G401 (cell line): ENCODE measurements around the gene SASH1. TPM values are rescaled to one million over a fixed set of nuclear protein-coding genes. Genes with fewer than 3 reads are reported as not detected.

Experiments
- DNase-seq: peaks from one replicate; pipeline ENCODE4 v3.0.0-alpha.2; 2015; ENCODE audit warnings: low spot score
- in situ Hi-C: cut with HindIII; loops from 2 replicates; pipeline ENCODE4 v1.10.0; 2016; ENCODE audit warnings: low sequenced_read_pairs, mixed read lengths
- total RNA-seq: library from RNA; depleted of rRNA; stranded (reverse); fragments of >200 nt; shearing (Covaris generic); gene quantifications from 2 replicates; pipeline ENCODE4 v1.2.3, GENCODE V29; 2014

The SASH1 gene
- total RNA-seq, 1 experiment from 2014 or later, result 4.6 TPM

- in situ Hi-C loops, result no loop called here
- no peak for DNase-seq
These were observed 161.1 kb downstream of the SASH1 start for GRCh38 chr6:148503703-148504102.

GRCh38 chr6:148507774-148508173 lies 165.1 kb downstream of the SASH1 start:
- no peak for DNase-seq
- in situ Hi-C loops, result no loop called here

- in situ Hi-C loops, result no loop called here
- DNase-seq, result peak; percentile 20
These were observed 165.9 kb downstream of the SASH1 start for GRCh38 chr6:148508401-148509041.

GRCh38 chr6:148509119-148509799 lies 166.6 kb downstream of the SASH1 start:
- in situ Hi-C loops, result no loop called here
- no peak for DNase-seq

DNA sequence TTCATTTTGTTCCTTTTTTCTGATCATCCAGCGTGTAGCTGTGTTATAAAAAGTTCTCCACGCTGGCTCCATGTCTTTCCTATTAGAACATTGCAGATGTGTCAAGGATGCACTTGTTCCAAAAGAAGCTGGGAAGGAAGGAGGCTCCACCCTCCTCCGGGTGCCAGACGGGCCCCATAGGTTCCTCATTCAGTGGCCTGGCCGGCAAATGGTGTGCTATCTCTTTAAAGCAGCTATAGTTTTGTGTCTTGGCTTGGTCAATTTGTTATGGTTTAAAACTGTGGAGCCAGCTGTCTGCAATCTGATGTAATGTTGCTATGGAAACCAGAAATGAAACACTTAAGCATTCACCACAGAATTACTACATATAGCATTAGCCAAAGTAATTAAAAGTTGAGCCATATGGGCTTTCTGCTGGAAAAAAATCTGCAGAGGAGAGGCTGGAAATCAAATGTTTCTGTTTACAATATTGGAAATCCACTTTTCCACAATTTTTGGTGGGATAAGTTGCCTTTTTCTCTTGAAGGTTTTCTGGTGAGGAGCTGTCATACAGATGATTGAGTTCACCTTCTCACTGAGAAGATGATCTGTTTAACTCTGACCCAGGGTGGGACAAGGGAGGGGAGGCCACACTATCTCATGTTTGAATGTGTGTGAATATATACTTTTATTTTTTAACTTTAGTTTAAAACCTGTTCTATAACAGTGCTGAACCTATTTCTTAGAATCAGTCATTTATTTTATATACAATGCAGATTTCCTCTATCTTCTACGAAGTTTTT lies 167.4 kb downstream of the SASH1 start:
- no peak for DNase-seq
- in situ Hi-C loops, result no loop called here

- no peak for DNase-seq
- in situ Hi-C loops, result no loop called here
These were observed 170.8 kb downstream of the SASH1 start for GRCh38 chr6:148513145-148514071.

DNA sequence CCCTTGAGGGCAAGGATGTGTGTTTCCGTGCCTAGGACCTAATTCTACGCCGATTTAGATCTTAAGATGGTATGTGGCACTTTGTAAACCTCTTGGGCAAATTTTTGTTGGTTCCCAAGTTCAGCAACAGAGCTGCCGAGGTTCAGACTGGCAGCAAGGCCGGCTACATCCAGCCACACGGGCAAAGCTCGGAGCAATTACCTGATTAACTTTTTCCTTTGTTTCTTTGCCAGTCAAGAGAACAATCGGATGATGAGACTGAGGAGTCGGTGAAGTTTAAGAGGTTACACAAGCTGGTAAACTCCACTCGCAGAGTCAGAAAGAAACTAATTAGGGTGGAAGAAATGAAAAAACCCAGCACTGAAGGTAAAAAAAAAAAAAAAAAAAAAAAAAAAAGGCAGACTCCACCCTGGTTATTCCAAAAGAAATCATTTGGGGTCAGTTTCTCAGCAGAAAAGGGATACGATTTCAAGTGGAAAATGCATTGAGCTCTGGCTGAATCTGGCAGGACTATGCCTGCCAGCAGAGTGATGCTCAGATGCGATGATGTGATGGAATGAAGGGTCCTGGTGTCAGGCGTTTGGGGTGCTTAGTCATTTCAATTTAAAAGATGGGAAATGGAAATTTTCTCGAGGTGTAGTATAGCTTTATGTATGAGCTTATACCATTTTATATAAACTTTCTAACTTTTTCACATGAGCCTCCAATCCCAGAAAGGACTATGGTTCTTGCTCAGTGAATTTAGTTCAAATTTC lies 171.6 kb downstream of the SASH1 start:
- in situ Hi-C loops, result no loop called here
- DNase-seq, result no peak

GRCh38 chr6:148516217-148516616 lies 173.6 kb downstream of the SASH1 start:
- no peak for DNase-seq
- in situ Hi-C loops, result no loop called here

GRCh38 chr6:148516617-148517016 lies 174.0 kb downstream of the SASH1 start:
- in situ Hi-C loops, result no loop called here
- no peak for DNase-seq

GRCh38 chr6:148517470-148517869 lies 174.8 kb downstream of the SASH1 start:
- in situ Hi-C loops, result no loop called here
- DNase-seq, result no peak

DNA sequence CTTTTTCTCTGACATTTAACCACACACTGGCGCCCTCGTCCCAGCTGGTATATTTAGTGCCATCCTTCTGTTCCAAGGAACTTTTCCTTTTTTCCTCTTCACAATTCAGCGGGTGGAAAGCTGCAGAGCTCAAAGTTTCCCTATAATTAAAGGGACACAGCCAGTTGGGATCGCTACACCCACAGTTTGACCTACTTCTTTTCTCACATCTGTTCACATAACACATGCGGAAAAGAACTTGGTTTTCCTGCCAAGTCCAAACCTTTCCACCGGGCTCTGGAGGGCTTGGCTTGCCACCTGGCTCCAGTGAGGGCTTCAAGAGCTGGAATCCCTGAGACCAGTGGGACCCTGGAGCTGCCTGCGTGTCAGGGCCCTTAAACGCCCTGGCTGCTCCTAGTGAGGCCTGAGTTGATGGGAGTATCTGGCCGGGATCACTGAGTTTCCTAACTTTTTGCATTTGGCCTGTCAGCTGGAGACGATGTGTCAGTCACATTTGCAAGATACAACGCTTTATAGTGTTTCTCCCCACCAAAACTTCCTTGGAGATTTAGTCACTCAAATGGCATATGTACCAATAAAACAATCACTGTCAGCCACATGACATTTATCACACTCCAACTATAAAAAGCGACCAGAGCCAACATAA lies 176.0 kb downstream of the SASH1 start:
- no peak for DNase-seq
- in situ Hi-C loops, result no loop called here

GRCh38 chr6:148520109-148520841 lies 177.6 kb downstream of the SASH1 start:
- in situ Hi-C loops, result no loop called here
- no peak for DNase-seq

DNA sequence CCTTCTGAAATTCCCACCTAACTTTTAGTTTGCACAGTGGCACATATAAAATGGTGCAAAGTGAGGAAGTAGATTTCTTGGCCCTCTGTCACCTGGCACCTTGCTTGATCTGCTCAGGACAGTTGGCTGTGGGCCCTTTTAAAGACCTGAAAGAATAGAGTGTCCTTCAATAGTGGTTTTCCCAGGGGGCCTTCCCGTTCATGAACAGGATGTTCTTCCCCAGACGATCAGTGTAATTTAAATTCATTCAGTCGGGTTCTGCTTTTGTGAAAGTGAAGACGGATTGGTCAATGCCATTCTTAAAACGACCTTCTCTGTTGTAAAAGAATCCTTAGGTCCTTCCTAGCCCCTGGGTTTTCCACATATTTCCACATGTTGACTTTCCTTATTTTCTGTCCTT lies 178.5 kb downstream of the SASH1 start:
- in situ Hi-C loops, result no loop called here
- DNase-seq, result no peak

- in situ Hi-C loops, result no loop called here
- no peak for DNase-seq
These were observed 178.9 kb downstream of the SASH1 start for GRCh38 chr6:148521586-148521985.

DNA sequence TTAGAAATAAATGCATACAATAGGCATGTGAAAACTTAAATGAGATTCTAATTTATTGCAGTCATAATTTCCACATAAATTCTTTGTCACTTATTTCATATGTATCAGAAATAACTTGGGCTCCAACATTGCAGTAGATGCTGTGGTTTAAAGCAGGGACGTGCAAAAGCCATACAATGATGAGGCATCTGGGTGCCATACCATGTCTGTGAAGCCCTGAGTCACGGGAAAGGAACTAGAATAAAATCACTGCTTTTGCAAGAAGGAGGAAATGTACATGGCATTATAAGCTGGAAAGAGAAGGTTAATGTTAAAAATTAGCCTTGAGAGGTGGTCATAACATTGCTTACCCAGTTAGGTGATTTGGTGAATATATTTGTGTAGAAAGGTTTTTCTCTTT lies 180.4 kb downstream of the SASH1 start:
- in situ Hi-C loops, result no loop called here
- DNase-seq, result no peak

DNA sequence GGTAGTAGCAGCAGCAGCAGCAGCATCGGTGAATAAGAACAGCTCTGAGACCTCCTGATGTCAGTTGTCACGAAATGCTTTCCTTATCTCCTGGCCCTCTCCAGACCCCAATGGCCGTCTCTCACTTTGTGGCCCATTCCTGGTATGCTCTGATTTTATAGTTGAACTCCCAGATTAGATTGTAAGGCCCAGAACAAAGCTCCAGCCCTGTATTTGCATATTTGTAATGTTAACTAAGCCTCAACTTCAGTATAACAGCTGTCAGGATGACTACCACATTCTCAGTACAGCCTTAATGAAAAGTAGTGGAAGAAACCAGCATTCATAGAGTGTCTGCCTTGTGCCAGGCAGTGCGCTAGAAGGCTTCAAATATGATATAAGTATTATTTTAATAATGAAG lies 180.9 kb downstream of the SASH1 start:
- in situ Hi-C loops, result no loop called here
- no peak for DNase-seq

- in situ Hi-C loops, result no loop called here
- no peak for DNase-seq
These were observed 181.8 kb downstream of the SASH1 start for GRCh38 chr6:148524471-148524882.

DNA sequence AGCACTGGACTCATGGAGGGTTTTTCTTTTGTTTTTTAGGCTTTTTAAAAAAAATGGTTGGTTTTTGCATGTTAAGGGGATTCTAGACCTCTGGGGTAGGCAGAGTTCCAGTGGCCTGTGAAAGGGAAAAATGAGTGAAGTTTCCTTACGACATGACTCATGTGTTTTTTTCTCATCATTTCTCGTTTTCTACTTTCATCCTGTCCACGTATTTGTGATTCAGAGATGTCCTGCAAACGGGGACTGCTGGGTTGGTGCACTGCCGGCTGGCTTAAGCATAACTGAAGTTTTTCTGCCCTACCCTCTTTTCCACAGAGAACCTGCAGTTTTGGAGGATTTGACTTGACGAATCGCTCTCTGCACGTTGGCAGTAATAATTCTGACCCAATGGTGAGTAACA lies 182.3 kb downstream of the SASH1 start:
- in situ Hi-C loops, result no loop called here
- no peak for DNase-seq
